ENCODE data around the gene PRDM16.

PRDM16 gene

GRCh38 chr1:3397311-3397710, 328.3 kb downstream of the PRDM16 start:
- Histone ChIP-seq H3K9ac (ENCODE audit: low read length in 2 of 2) (no peak overlapping the region), H3K27ac (ENCODE audit: low read length) (no peak overlapping the region), H3K4me3 (ENCODE audit: low read length in 2 of 2) (no peak overlapping the region), H3K9me3 (ENCODE audit: control insufficient read depth in 2 of 2, low read length in 2 of 2) (no peaks in the 10 kb centered on the region), H3K27me3 (ENCODE audit: control insufficient read depth in 1 of 2, insufficient read depth in 2 of 2, low read length in 2 of 2) (peaks cover 30 to 36% of the 10 kb centered on the region in 2 donors), H3K36me3 (ENCODE audit: control insufficient read depth in 2 of 2, insufficient read depth in 2 of 2, low read length in 2 of 2) (no peaks in the 10 kb centered on the region), H3K4me1 (ENCODE audit: control insufficient read depth, insufficient read depth, low read length) (peaks cover 18% of the 10 kb centered on the region)

- Histone ChIP-seq H3K4me1 (ENCODE audit: control insufficient read depth, insufficient read depth, low read length) (peaks cover 15% of the 10 kb centered on the region), H3K27me3 (ENCODE audit: control insufficient read depth in 1 of 2, insufficient read depth in 2 of 2, low read length in 2 of 2) (peaks cover 18 to 25% of the 10 kb centered on the region in 2 donors), H3K4me3 (ENCODE audit: low read length in 2 of 2) (no peak overlapping the region), H3K9ac (ENCODE audit: low read length in 2 of 2) (no peak overlapping the region), H3K36me3 (ENCODE audit: control insufficient read depth in 2 of 2, insufficient read depth in 2 of 2, low read length in 2 of 2) (no peaks in the 10 kb centered on the region), H3K9me3 (ENCODE audit: control insufficient read depth in 2 of 2, low read length in 2 of 2) (no peaks in the 10 kb centered on the region), H3K27ac (ENCODE audit: low read length) (no peak overlapping the region)
These were observed 329.6 kb downstream of the PRDM16 start for GRCh38 chr1:3398396-3399140.

- Histone ChIP-seq H3K9me3 (ENCODE audit: control insufficient read depth in 2 of 2, low read length in 2 of 2) (no peaks in the 10 kb centered on the region), H3K27ac (ENCODE audit: low read length) (no peak overlapping the region), H3K36me3 (ENCODE audit: control insufficient read depth in 2 of 2, insufficient read depth in 2 of 2, low read length in 2 of 2) (no peaks in the 10 kb centered on the region), H3K4me3 (ENCODE audit: low read length in 2 of 2) (no peak overlapping the region), H3K9ac (ENCODE audit: low read length in 2 of 2) (no peak overlapping the region), H3K27me3 (ENCODE audit: control insufficient read depth in 1 of 2, insufficient read depth in 2 of 2, low read length in 2 of 2) (peaks cover 13 to 16% of the 10 kb centered on the region in 2 donors), H3K4me1 (ENCODE audit: control insufficient read depth, insufficient read depth, low read length) (peaks cover 8% of the 10 kb centered on the region)
These were observed 330.7 kb downstream of the PRDM16 start for GRCh38 chr1:3399732-3400131.

- Histone ChIP-seq H3K27me3 (ENCODE audit: control insufficient read depth in 1 of 2, insufficient read depth in 2 of 2, low read length in 2 of 2) (peaks cover 0 to 6% of the 10 kb centered on the region in 2 donors), H3K36me3 (ENCODE audit: control insufficient read depth in 2 of 2, insufficient read depth in 2 of 2, low read length in 2 of 2) (no peaks in the 10 kb centered on the region), H3K4me3 (ENCODE audit: low read length in 2 of 2) (no peak overlapping the region), H3K27ac (ENCODE audit: low read length) (no peak overlapping the region), H3K4me1 (ENCODE audit: control insufficient read depth, insufficient read depth, low read length) (peaks cover 8% of the 10 kb centered on the region), H3K9me3 (ENCODE audit: control insufficient read depth in 2 of 2, low read length in 2 of 2) (no peaks in the 10 kb centered on the region), H3K9ac (ENCODE audit: low read length in 2 of 2) (no peak overlapping the region)
These were observed 332.7 kb downstream of the PRDM16 start for GRCh38 chr1:3401585-3402257.

- Histone ChIP-seq H3K36me3 (ENCODE audit: control insufficient read depth in 2 of 2, insufficient read depth in 2 of 2, low read length in 2 of 2) (no peaks in the 10 kb centered on the region), H3K4me3 (ENCODE audit: low read length in 2 of 2) (no peak overlapping the region), H3K9ac (ENCODE audit: low read length in 2 of 2) (no peak overlapping the region), H3K4me1 (ENCODE audit: control insufficient read depth, insufficient read depth, low read length) (peaks cover 8% of the 10 kb centered on the region), H3K27ac (ENCODE audit: low read length) (no peak overlapping the region), H3K9me3 (ENCODE audit: control insufficient read depth in 2 of 2, low read length in 2 of 2) (no peaks in the 10 kb centered on the region), H3K27me3 (ENCODE audit: control insufficient read depth in 1 of 2, insufficient read depth in 2 of 2, low read length in 2 of 2) (peaks cover 0 to 3% of the 10 kb centered on the region in 2 donors)
These were observed 333.4 kb downstream of the PRDM16 start for GRCh38 chr1:3402258-3403010.

- H3K9ac ChIP-seq (ENCODE audit: low read length in 2 of 2): no peak overlapping the region
- no peaks in the 10 kb centered on the region for H3K9me3 ChIP-seq (ENCODE audit: control insufficient read depth in 2 of 2, low read length in 2 of 2)
- no peak overlapping the region for H3K27ac ChIP-seq (ENCODE audit: low read length)
- no peaks in the 10 kb centered on the region for H3K36me3 ChIP-seq (ENCODE audit: control insufficient read depth in 2 of 2, insufficient read depth in 2 of 2, low read length in 2 of 2)
- H3K4me3 ChIP-seq (ENCODE audit: low read length in 2 of 2): no peak overlapping the region
- H3K27me3 ChIP-seq (ENCODE audit: control insufficient read depth in 1 of 2, insufficient read depth in 2 of 2, low read length in 2 of 2): peaks cover 0 to 2% of the 10 kb centered on the region in 2 donors
- peaks cover 8% of the 10 kb centered on the region for H3K4me1 ChIP-seq (ENCODE audit: control insufficient read depth, insufficient read depth, low read length)
These were observed 334.0 kb downstream of the PRDM16 start for GRCh38 chr1:3403011-3403345.

GRCh38 chr1:3403388-3404231, 334.6 kb downstream of the PRDM16 start:
- H3K27me3 ChIP-seq (ENCODE audit: control insufficient read depth in 1 of 2, insufficient read depth in 2 of 2, low read length in 2 of 2): peaks cover 0 to under 1% of the 10 kb centered on the region in 2 donors
- H3K9me3 ChIP-seq (ENCODE audit: control insufficient read depth in 2 of 2, low read length in 2 of 2): no peaks in the 10 kb centered on the region
- H3K9ac ChIP-seq (ENCODE audit: low read length in 2 of 2): no peak overlapping the region
- peaks cover 8% of the 10 kb centered on the region for H3K4me1 ChIP-seq (ENCODE audit: control insufficient read depth, insufficient read depth, low read length)
- H3K27ac ChIP-seq (ENCODE audit: low read length): no peak overlapping the region
- no peak overlapping the region for H3K4me3 ChIP-seq (ENCODE audit: low read length in 2 of 2)
- H3K36me3 ChIP-seq (ENCODE audit: control insufficient read depth in 2 of 2, insufficient read depth in 2 of 2, low read length in 2 of 2): no peaks in the 10 kb centered on the region

GRCh38 chr1:3404301-3404700, 335.3 kb downstream of the PRDM16 start:
- H3K4me3 ChIP-seq (ENCODE audit: low read length in 2 of 2): no peak overlapping the region
- no peaks in the 10 kb centered on the region for H3K9me3 ChIP-seq (ENCODE audit: control insufficient read depth in 2 of 2, low read length in 2 of 2)
- peaks cover 8% of the 10 kb centered on the region for H3K4me1 ChIP-seq (ENCODE audit: control insufficient read depth, insufficient read depth, low read length)
- no peak overlapping the region for H3K27ac ChIP-seq (ENCODE audit: low read length)
- H3K9ac ChIP-seq (ENCODE audit: low read length in 2 of 2): no peak overlapping the region
- H3K36me3 ChIP-seq (ENCODE audit: control insufficient read depth in 2 of 2, insufficient read depth in 2 of 2, low read length in 2 of 2): no peaks in the 10 kb centered on the region
- no peaks in the 10 kb centered on the region for H3K27me3 ChIP-seq (ENCODE audit: control insufficient read depth in 1 of 2, insufficient read depth in 2 of 2, low read length in 2 of 2)

GRCh38 chr1:3404801-3405200, 335.8 kb downstream of the PRDM16 start:
- peaks cover 10% of the 10 kb centered on the region for H3K4me1 ChIP-seq (ENCODE audit: control insufficient read depth, insufficient read depth, low read length)
- H3K27ac ChIP-seq (ENCODE audit: low read length): no peak overlapping the region
- no peak overlapping the region for H3K4me3 ChIP-seq (ENCODE audit: low read length in 2 of 2)
- no peaks in the 10 kb centered on the region for H3K9me3 ChIP-seq (ENCODE audit: control insufficient read depth in 2 of 2, low read length in 2 of 2)
- H3K9ac ChIP-seq (ENCODE audit: low read length in 2 of 2): no peak overlapping the region
- no peaks in the 10 kb centered on the region for H3K36me3 ChIP-seq (ENCODE audit: control insufficient read depth in 2 of 2, insufficient read depth in 2 of 2, low read length in 2 of 2)
- H3K27me3 ChIP-seq (ENCODE audit: control insufficient read depth in 1 of 2, insufficient read depth in 2 of 2, low read length in 2 of 2): no peaks in the 10 kb centered on the region

- no peaks in the 10 kb centered on the region for H3K27me3 ChIP-seq (ENCODE audit: control insufficient read depth in 1 of 2, insufficient read depth in 2 of 2, low read length in 2 of 2)
These were observed 336.5 kb downstream of the PRDM16 start for GRCh38 chr1:3405491-3405890.

More at GRCh38 chr1:3405491-3405890, 336.5 kb downstream of the PRDM16 start:
- no peak overlapping the region for H3K4me3 ChIP-seq (ENCODE audit: low read length in 2 of 2)
- no peak overlapping the region for H3K27ac ChIP-seq (ENCODE audit: low read length)
- no peak overlapping the region for H3K9ac ChIP-seq (ENCODE audit: low read length in 2 of 2)
- peaks cover 12% of the 10 kb centered on the region for H3K4me1 ChIP-seq (ENCODE audit: control insufficient read depth, insufficient read depth, low read length)
- no peaks in the 10 kb centered on the region for H3K9me3 ChIP-seq (ENCODE audit: control insufficient read depth in 2 of 2, low read length in 2 of 2)
- no peaks in the 10 kb centered on the region for H3K36me3 ChIP-seq (ENCODE audit: control insufficient read depth in 2 of 2, insufficient read depth in 2 of 2, low read length in 2 of 2)
